Measurements from ENCODE around the gene CCDC68.
"Not testable (repeated sequence)": the region's sequence is repeated elsewhere in the genome, so short reads cannot be mapped to it uniquely, and the experiment has no call there.

CCDC68 gene

DNA sequence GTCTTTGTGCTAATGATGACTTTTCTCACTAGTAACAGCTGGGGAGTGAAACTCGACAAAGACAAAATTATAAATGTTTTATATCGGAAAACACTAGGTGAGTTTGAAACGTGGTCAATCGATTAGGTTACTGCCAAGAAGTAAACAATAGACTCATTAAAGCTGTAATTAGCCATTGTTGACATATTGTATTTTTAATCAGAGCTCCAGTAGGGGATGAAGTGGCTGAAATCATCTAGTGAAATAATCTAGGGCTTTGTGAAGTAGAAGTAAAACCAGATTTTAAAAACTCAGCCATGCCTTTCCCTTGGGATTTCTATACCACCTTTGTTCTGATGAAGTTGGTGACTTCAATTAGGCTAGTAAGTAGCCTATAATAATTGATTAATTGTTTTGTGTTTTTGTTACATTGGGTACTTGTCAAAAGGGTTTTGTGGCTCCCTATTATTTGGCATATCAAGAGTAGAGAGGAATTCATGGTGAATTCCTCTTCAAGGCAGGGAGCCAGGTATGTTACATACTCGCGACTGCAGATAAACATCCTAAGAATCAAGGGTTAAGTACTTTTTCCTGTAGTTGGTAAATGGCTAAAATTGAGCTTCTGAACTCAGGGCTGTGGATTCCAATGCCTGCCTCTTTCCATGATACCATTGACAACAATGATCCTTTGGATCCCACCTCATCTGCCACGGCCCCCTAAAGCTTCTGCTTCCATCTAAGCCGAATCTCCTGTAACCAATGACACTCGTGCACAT, 99.4 kb downstream of the CCDC68 start:
- Histone ChIP-seq H3K27ac (replicated peaks) (no peak overlapping the region), H3K4me3 (replicated peaks; ENCODE audit: insufficient read depth, low read length) (no peak overlapping the region), H3K27me3 (ENCODE audit: insufficient read depth, poor library complexity, severe bottlenecking) (no peaks in the 10 kb centered on the region)
- DNase-seq (ENCODE audit: low read depth in 1 of 2, low spot score in 1 of 2), result no peak
- TF ChIP-seq, protein P1, sequence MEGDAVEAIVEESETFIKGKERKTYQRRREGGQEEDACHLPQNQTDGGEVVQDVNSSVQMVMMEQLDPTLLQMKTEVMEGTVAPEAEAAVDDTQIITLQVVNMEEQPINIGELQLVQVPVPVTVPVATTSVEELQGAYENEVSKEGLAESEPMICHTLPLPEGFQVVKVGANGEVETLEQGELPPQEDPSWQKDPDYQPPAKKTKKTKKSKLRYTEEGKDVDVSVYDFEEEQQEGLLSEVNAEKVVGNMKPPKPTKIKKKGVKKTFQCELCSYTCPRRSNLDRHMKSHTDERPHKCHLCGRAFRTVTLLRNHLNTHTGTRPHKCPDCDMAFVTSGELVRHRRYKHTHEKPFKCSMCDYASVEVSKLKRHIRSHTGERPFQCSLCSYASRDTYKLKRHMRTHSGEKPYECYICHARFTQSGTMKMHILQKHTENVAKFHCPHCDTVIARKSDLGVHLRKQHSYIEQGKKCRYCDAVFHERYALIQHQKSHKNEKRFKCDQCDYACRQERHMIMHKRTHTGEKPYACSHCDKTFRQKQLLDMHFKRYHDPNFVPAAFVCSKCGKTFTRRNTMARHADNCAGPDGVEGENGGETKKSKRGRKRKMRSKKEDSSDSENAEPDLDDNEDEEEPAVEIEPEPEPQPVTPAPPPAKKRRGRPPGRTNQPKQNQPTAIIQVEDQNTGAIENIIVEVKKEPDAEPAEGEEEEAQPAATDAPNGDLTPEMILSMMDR (IDR thresholded peaks at IDR 0.05; ENCODE audit: insufficient read depth, low read length), result no peak
- TF ChIP-seq POLR2AphosphoS5 (IDR thresholded peaks at IDR 0.05; ENCODE audit: low read depth) (no peak), GABPA (IDR thresholded peaks at IDR 0.05; ENCODE audit: low read depth) (no peak), SPI1 (IDR thresholded peaks at IDR 0.05; ENCODE audit: borderline replicate concordance, low read depth) (no peak)
- TF ChIP-seq, protein P2, sequence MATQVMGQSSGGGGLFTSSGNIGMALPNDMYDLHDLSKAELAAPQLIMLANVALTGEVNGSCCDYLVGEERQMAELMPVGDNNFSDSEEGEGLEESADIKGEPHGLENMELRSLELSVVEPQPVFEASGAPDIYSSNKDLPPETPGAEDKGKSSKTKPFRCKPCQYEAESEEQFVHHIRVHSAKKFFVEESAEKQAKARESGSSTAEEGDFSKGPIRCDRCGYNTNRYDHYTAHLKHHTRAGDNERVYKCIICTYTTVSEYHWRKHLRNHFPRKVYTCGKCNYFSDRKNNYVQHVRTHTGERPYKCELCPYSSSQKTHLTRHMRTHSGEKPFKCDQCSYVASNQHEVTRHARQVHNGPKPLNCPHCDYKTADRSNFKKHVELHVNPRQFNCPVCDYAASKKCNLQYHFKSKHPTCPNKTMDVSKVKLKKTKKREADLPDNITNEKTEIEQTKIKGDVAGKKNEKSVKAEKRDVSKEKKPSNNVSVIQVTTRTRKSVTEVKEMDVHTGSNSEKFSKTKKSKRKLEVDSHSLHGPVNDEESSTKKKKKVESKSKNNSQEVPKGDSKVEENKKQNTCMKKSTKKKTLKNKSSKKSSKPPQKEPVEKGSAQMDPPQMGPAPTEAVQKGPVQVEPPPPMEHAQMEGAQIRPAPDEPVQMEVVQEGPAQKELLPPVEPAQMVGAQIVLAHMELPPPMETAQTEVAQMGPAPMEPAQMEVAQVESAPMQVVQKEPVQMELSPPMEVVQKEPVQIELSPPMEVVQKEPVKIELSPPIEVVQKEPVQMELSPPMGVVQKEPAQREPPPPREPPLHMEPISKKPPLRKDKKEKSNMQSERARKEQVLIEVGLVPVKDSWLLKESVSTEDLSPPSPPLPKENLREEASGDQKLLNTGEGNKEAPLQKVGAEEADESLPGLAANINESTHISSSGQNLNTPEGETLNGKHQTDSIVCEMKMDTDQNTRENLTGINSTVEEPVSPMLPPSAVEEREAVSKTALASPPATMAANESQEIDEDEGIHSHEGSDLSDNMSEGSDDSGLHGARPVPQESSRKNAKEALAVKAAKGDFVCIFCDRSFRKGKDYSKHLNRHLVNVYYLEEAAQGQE (IDR thresholded peaks at IDR 0.05; ENCODE audit: insufficient replicate concordance, low read depth), result no peak

DNA sequence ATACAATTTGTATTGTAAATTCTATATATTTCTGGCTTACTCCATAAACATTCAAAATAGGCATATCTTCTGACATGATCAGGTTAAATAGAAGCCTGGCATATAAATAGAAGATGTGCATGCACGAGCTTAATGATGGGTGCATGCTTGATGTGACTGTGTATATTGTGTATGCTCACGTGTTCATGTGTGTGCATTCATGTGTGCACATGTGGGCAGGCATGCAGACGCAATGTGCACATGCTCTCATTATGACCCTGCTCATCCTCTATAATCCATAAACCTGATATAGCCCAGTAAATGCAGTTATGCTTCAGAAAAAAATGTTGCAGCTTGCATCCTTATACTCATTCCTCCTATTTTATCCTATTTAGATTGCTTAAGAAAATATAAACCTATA, 101.8 kb downstream of the CCDC68 start:
- TF ChIP-seq, protein P1 (IDR thresholded peaks at IDR 0.05; ENCODE audit: insufficient read depth, low read length), result no peak
- no peak for TF ChIP-seq POLR2AphosphoS5 (IDR thresholded peaks at IDR 0.05; ENCODE audit: low read depth)
- TF ChIP-seq, protein P2 (IDR thresholded peaks at IDR 0.05; ENCODE audit: insufficient replicate concordance, low read depth), result no peak
- TF ChIP-seq GABPA (IDR thresholded peaks at IDR 0.05; ENCODE audit: low read depth), result no peak
- no peak for TF ChIP-seq SPI1 (IDR thresholded peaks at IDR 0.05; ENCODE audit: borderline replicate concordance, low read depth)
- H3K4me3 ChIP-seq (replicated peaks; ENCODE audit: insufficient read depth, low read length), result no peak overlapping the region
- DNase-seq (ENCODE audit: low read depth in 1 of 2, low spot score in 1 of 2), result no peak
- no peak overlapping the region for H3K27ac ChIP-seq (replicated peaks)
- peaks cover 6% of the 10 kb centered on the region for H3K27me3 ChIP-seq (ENCODE audit: insufficient read depth, poor library complexity, severe bottlenecking)

DNA sequence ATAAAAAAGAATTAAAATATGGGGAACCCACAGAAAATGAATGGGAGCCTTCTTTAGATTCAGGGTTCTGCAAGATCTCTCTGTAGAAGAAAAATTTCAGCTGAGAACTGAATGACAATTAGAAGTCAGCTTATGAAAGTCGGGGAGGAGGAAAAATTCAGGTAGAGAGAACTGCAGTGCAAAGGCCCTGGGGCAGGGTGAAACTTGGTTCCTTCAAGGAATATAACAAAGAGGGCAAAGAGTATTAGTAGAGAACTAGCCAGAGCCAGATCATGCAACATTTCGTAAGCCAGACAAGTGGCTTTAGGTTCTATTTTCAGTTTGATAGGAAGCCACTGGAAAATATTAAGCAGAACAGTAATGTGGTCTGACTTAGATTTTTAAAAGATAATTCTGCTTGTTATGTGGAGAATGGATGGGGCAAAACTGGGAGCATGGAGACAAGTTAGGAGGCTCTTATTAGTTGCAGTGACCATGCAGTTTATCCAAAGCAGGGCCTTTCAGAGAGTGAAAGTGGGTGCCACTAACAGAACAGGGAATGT, 103.1 kb downstream of the CCDC68 start:
- TF ChIP-seq, protein P2 (IDR thresholded peaks at IDR 0.05; ENCODE audit: insufficient replicate concordance, low read depth), result no peak
- TF ChIP-seq SPI1 (IDR thresholded peaks at IDR 0.05; ENCODE audit: borderline replicate concordance, low read depth), result no peak
- TF ChIP-seq GABPA (IDR thresholded peaks at IDR 0.05; ENCODE audit: low read depth), result no peak
- no peak for TF ChIP-seq POLR2AphosphoS5 (IDR thresholded peaks at IDR 0.05; ENCODE audit: low read depth)
- no peak overlapping the region for H3K4me3 ChIP-seq (replicated peaks; ENCODE audit: insufficient read depth, low read length)
- no peak for DNase-seq (ENCODE audit: low read depth in 1 of 2, low spot score in 1 of 2)
- H3K27ac ChIP-seq (replicated peaks), result no peak overlapping the region
- peaks cover 7% of the 10 kb centered on the region for H3K27me3 ChIP-seq (ENCODE audit: insufficient read depth, poor library complexity, severe bottlenecking)

DNA sequence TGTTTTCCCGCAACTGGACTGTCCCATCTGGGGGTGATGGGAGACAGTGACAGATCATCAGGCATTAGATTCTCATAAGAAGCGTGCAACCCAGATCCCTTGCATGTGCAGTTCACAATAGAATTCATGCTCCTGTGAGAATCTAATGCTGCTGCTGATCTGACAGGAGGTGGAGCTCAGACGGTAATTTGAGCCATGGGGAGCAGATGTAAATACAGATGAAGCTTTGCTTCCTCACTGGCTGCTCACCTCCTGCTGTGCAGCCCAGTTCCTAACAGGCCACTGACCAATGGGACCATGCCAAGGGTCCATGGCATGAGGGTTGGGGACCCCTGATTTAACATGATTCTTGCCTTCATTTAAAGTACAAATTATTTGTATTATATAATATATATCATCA, 104.2 kb downstream of the CCDC68 start:
- not testable (repeated sequence) for H3K27me3 ChIP-seq (ENCODE audit: insufficient read depth, poor library complexity, severe bottlenecking); H3K27ac ChIP-seq (replicated peaks); H3K4me3 ChIP-seq (replicated peaks; ENCODE audit: insufficient read depth, low read length); DNase-seq (ENCODE audit: low read depth in 1 of 2, low spot score in 1 of 2)

Data from HL-60 (cell line).